PFSK-1 (cell line): ENCODE measurements around the gene EME2. TPM values are rescaled to one million over a fixed set of nuclear protein-coding genes. Genes with fewer than 3 reads are reported as not detected.

Experiments used
- FOXP2 ChIP-seq: optimal IDR thresholded peaks from 2 replicates; pipeline ENCODE3; 2011; ENCODE audit warnings: borderline replicate concordance, control low read depth, inconsistent platforms; ENCODE audit not compliant: insufficient read depth; ENCODE audit errors: extremely low read length, extremely low read depth
- POLR2AphosphoS5 ChIP-seq: IDR thresholded peaks from 2 replicates; pipeline ENCODE4 v1.6.1; 2012; ENCODE audit warnings: low read depth, mild to moderate bottlenecking, control low read depth, low read length, moderate library complexity
- SIN3A ChIP-seq: IDR thresholded peaks from 2 replicates; pipeline ENCODE4 v1.6.1; 2012; ENCODE audit warnings: mild to moderate bottlenecking, low read length, moderate library complexity, borderline replicate concordance; ENCODE audit not compliant: insufficient read depth
- TAF1 ChIP-seq: IDR thresholded peaks from 2 replicates; pipeline ENCODE4 v1.6.1; 2012; ENCODE audit warnings: low read length, control low read depth, borderline replicate concordance; ENCODE audit not compliant: insufficient read depth
- polyA plus RNA-seq: library from polyadenylated mRNA; unstranded; fragments of >200 nt; gene quantifications from one replicate; pipeline ENCODE4 v1.2.1, GENCODE V29; 2012; ENCODE audit warnings: low read depth, missing spikeins; ENCODE audit not compliant: insufficient read length
- TF ChIP-seq, protein P1 (sequence below), 2 experiments: IDR thresholded peaks; 2 replicates each; pipeline versions ENCODE4 v1.6.1 to v1.8.0; 2011 to 2012; ENCODE audit warnings: low read depth in 2 of 2, low read length in 2 of 2, control low read depth in 1 of 2, inconsistent platforms in 1 of 2, mild to moderate bottlenecking in 1 of 2, moderate library complexity in 1 of 2; ENCODE audit not compliant: insufficient read depth in 1 of 2

EME2 gene, protein sequence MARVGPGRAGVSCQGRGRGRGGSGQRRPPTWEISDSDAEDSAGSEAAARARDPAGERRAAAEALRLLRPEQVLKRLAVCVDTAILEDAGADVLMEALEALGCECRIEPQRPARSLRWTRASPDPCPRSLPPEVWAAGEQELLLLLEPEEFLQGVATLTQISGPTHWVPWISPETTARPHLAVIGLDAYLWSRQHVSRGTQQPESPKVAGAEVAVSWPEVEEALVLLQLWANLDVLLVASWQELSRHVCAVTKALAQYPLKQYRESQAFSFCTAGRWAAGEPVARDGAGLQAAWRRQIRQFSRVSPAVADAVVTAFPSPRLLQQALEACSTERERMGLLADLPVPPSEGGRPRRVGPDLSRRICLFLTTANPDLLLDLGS
- polyA plus RNA-seq = 7.4 TPM

DNA sequence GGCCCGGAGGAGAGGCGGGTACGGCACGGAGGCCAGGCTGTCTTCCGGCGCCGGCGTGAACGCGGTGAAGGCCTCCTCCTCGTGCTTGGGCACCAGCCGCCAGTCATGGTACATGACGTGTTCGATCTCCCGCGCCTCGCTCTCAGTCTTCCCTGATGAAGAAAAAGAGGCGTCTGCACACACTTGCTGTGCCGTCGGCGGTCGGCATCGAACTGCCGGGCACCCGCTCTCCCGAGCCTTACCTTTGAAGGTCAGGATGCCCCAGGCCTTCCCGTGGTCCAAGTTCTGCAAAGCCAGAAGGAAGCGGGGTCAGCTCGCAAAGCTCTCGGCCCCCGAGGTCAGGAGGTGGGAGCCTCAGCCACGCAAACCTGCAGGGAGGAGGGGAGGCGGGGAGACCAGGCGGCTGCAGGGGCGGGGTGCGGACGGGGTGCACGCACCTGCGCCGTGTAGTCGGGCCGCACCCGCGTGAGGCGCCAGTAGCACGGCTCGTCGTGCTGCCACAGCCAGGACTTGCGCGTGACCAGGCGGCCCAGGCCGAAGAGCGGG lies at the start of gene EME2:
TSS of gene EME2 (plus strand) at position 449 of the 546 bp plus-strand sequence. CDS start 418 bp downstream, outside the sequence.
- TF ChIP-seq FOXP2 (no peak), SIN3A (no peak), POLR2AphosphoS5 (no peak), TAF1 (no peak)
- TF ChIP-seq, protein P1, sequence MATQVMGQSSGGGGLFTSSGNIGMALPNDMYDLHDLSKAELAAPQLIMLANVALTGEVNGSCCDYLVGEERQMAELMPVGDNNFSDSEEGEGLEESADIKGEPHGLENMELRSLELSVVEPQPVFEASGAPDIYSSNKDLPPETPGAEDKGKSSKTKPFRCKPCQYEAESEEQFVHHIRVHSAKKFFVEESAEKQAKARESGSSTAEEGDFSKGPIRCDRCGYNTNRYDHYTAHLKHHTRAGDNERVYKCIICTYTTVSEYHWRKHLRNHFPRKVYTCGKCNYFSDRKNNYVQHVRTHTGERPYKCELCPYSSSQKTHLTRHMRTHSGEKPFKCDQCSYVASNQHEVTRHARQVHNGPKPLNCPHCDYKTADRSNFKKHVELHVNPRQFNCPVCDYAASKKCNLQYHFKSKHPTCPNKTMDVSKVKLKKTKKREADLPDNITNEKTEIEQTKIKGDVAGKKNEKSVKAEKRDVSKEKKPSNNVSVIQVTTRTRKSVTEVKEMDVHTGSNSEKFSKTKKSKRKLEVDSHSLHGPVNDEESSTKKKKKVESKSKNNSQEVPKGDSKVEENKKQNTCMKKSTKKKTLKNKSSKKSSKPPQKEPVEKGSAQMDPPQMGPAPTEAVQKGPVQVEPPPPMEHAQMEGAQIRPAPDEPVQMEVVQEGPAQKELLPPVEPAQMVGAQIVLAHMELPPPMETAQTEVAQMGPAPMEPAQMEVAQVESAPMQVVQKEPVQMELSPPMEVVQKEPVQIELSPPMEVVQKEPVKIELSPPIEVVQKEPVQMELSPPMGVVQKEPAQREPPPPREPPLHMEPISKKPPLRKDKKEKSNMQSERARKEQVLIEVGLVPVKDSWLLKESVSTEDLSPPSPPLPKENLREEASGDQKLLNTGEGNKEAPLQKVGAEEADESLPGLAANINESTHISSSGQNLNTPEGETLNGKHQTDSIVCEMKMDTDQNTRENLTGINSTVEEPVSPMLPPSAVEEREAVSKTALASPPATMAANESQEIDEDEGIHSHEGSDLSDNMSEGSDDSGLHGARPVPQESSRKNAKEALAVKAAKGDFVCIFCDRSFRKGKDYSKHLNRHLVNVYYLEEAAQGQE (IDR thresholded peaks at IDR 0.05; ENCODE audit: insufficient read depth in 1 of 2, low read depth in 2 of 2, low read length in 2 of 2) = no peak

DNA sequence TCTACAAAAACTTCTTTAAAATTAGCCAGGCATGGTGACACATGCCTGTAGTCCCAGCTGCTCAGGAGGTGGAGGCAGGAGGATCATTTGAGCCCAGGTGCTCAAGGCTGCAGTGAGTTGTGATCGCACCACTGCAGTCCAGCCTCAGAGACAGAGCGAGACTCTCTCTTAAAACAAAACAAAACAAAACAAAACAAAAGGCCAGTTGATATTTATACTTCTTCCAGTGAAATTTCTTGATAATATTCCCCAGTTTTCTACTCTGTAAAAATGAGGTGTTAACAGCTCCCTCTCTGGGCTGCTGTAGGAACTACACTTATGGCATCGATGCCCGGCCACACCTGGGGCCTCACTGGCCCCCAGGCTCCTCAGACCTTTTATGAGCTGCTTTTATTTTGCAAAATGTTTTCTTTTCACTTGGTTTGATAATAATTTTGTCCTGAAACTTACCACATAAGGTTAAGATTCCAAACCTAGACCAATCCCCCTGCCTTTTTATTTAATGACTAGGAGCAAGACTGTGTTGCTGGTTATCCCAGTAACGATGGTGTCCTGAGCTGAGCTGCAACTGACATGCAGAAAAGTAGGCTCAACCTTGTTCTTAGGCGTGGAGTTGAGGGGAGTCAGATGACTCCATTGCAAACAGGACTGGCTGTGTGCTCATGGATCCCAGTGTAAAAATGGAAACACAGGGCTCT lies 49.0 kb upstream of the EME2 start:
- TF ChIP-seq, protein P1 (IDR thresholded peaks at IDR 0.05; ENCODE audit: insufficient read depth in 1 of 2, low read depth in 2 of 2, low read length in 2 of 2) = no peak
- no peak for TF ChIP-seq POLR2AphosphoS5
- no peak for TF ChIP-seq SIN3A
- no peak for TF ChIP-seq FOXP2
- TF ChIP-seq TAF1 = no peak

DNA sequence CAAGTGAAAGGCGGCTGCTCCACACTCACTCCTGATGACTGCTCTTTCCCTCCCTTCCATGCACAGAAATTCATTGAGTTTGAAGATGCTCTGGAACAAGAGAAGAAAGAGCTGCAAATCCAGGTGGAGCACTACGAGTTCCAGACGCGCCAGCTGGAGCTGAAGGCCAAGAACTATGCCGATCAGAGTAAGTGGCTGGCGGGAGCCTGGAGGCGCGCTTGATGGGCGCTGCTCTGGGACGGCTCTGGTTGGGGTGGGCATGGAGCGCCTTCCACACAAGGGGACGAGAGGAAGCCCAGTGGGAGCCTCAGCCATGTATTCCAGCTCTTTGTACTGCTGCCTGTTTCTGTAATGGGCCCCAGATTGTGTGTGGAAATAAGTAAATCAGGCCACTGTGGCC lies 48.1 kb upstream of the EME2 start:
- no peak for TF ChIP-seq FOXP2
- TF ChIP-seq, protein P1 (IDR thresholded peaks at IDR 0.05; ENCODE audit: insufficient read depth in 1 of 2, low read depth in 2 of 2, low read length in 2 of 2) = no peak
- no peak for TF ChIP-seq SIN3A
- TF ChIP-seq TAF1 = no peak
- TF ChIP-seq POLR2AphosphoS5 = no peak

DNA sequence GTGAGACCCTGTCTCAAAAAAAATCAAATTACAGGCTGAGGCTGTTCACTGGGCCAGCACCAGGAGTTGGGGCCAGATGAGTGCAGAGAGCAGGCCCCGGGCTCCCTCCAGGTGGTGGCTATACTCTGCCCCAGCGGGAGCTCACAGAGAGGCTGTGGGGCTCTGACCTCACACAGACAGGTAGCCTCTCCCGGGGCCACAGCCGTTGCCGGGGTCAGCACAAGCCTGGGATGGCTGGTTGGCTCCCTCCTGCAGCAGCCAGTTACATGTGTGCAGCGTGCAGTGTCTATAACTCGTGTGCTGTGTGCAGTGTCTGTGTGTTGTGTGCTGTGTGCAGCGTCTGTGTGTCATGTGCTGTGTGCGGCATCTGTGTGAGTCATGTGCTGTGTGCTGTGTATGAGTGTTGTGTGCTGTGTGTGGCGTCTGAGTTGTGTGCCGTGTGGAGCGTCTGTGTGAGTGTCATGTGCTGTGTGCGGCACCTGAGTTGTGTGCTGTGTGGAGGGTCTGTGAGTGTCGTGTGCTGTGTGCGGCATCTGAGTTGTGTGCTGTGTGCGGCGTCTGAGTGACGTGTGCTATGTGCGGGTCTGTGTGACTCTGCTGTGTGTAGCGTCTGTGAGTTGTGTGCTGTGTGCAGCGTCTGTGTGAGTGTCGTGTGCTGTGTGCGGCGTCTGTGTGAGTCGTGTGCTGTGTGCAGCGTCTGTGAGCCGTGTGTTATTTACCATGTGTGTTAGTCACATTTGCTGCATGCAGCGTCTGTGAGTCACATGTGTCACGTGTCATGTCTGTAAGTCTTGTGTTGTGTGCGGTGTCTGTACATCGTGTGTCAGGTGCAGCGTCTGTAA lies 45.7 kb upstream of the EME2 start:
- TF ChIP-seq SIN3A (no peak), TAF1 (no peak), POLR2AphosphoS5 (no peak), FOXP2 (no peak)
- TF ChIP-seq, protein P1 (IDR thresholded peaks at IDR 0.05; ENCODE audit: insufficient read depth in 1 of 2, low read depth in 2 of 2, low read length in 2 of 2) = no peak
